Liver (tissue), 9 donors: Measurements from ENCODE around the gene CSAD. TPM values are rescaled to one million over a fixed set of nuclear protein-coding genes. Genes with fewer than 3 reads are reported as not detected.

ENCODE experiments used
- DNase-seq: peaks from one replicate; pipeline ENCODE4 v3.0.0-alpha.2; 2017; ENCODE audit warnings: low spot score
- H3K27ac ChIP-seq, 2 donors: one replicate each; pipeline ENCODE4 v1.7.0; 2013; ENCODE audit warnings: inconsistent platforms in 2 of 2, low read length in 2 of 2, control low read depth in 1 of 2, low read depth in 1 of 2, mild to moderate bottlenecking in 1 of 2
- H3K27me3 ChIP-seq, 4 donors: one replicate each; pipeline versions ENCODE4 v1.6.1 to v1.7.0; 2013; ENCODE audit warnings: low read length in 3 of 4, inconsistent platforms in 1 of 4, mild to moderate bottlenecking in 1 of 4, moderate library complexity in 1 of 4; ENCODE audit not compliant: control insufficient read depth in 4 of 4, insufficient read depth in 4 of 4
- H3K36me3 ChIP-seq, 4 donors: one replicate each; pipeline versions ENCODE4 v1.6.1 to v1.7.0; 2013; ENCODE audit warnings: low read length in 3 of 4, mild to moderate bottlenecking in 3 of 4, low read depth in 1 of 4, moderate library complexity in 1 of 4; ENCODE audit not compliant: control insufficient read depth in 4 of 4, insufficient read depth in 3 of 4
- H3K4me1 ChIP-seq, 4 donors: one replicate each; pipeline versions ENCODE4 v1.6.1 to v1.7.0; 2013; ENCODE audit warnings: low read length in 3 of 4, mild to moderate bottlenecking in 3 of 4, moderate library complexity in 1 of 4; ENCODE audit not compliant: control insufficient read depth in 4 of 4, insufficient read depth in 4 of 4
- H3K4me3 ChIP-seq, 3 donors: one replicate each; pipeline versions ENCODE4 v1.6.1 to v1.7.0; 2013; ENCODE audit warnings: low read length in 3 of 3, control low read depth in 1 of 3, low read depth in 1 of 3, mild to moderate bottlenecking in 1 of 3
- H3K9ac ChIP-seq, 2 donors: one replicate each; pipeline ENCODE4 v1.7.0; 2013; ENCODE audit warnings: low read length in 2 of 2, mild to moderate bottlenecking in 2 of 2, moderate library complexity in 2 of 2, control low read depth in 1 of 2, low read depth in 1 of 2
- H3K9me3 ChIP-seq, 4 donors: one replicate each; pipeline versions ENCODE4 v1.6.1 to v1.7.0; 2013; ENCODE audit warnings: low read length in 3 of 4; ENCODE audit not compliant: control insufficient read depth in 4 of 4
- ATF3 ChIP-seq: IDR thresholded peaks from 2 replicates; pipeline ENCODE4 v1.6.1; 2016; ENCODE audit warnings: antibody characterized with exemption
- CTCF ChIP-seq: fragments of 150-350 bp; IDR thresholded peaks from 2 replicates; pipeline ENCODE4 v1.5.1; 2017; ENCODE audit warnings: improper control_type of control experiment, low read depth, low read length; ENCODE audit not compliant: missing input control
- EGR1 ChIP-seq, 2 donors: IDR thresholded peaks; 2 replicates each; pipeline ENCODE4 v1.6.1; 2016 to 2018; ENCODE audit warnings: antibody characterized with exemption in 2 of 2, low read depth in 2 of 2
- FOXA1 ChIP-seq: IDR thresholded peaks from 2 replicates; pipeline ENCODE4 v1.6.1; 2016; ENCODE audit warnings: antibody characterized with exemption
- FOXA2 ChIP-seq: IDR thresholded peaks from 2 replicates; pipeline ENCODE4 v1.6.1; 2016; ENCODE audit warnings: antibody characterized with exemption
- GABPA ChIP-seq, 2 donors: IDR thresholded peaks in 1 of 2; conservative IDR thresholded peaks in 1 of 2; 2 replicates each; pipeline ENCODE4 v1.6.1; 2016; ENCODE audit warnings: antibody characterized with exemption in 2 of 2, mild to moderate bottlenecking in 1 of 2, moderate library complexity in 1 of 2
- HNF4A ChIP-seq, 2 donors: conservative IDR thresholded peaks; 2 replicates each; pipeline ENCODE4 v1.6.1; 2016; ENCODE audit warnings: antibody characterized with exemption in 2 of 2, mild to moderate bottlenecking in 2 of 2
- HNF4G ChIP-seq: IDR thresholded peaks from 2 replicates; pipeline ENCODE4 v1.6.1; 2016; ENCODE audit warnings: antibody characterized with exemption
- JUND ChIP-seq, 2 donors: IDR thresholded peaks; 2 replicates each; pipeline ENCODE4 v1.6.1; 2016; ENCODE audit warnings: antibody characterized with exemption in 2 of 2
- MAX ChIP-seq: IDR thresholded peaks from 2 replicates; pipeline ENCODE4 v1.6.1; 2016; ENCODE audit warnings: antibody characterized with exemption
- NR2F2 ChIP-seq: IDR thresholded peaks from 2 replicates; pipeline ENCODE4 v1.6.1; 2016; ENCODE audit warnings: antibody characterized with exemption
- RAD21 ChIP-seq, 2 donors: IDR thresholded peaks; 2 replicates each; pipeline ENCODE4 v1.6.1; 2016; ENCODE audit warnings: antibody characterized with exemption in 2 of 2, mild to moderate bottlenecking in 2 of 2
- REST ChIP-seq: IDR thresholded peaks from 2 replicates; pipeline ENCODE4 v1.6.1; 2016; ENCODE audit warnings: antibody characterized with exemption, mild to moderate bottlenecking
- RXRA ChIP-seq, 2 donors: IDR thresholded peaks; 2 replicates each; pipeline ENCODE4 v1.6.1; 2017 to 2018; ENCODE audit warnings: antibody characterized with exemption in 2 of 2, mild to moderate bottlenecking in 1 of 2
- SP1 ChIP-seq: IDR thresholded peaks from 2 replicates; pipeline ENCODE4 v1.6.1; 2018; ENCODE audit warnings: antibody characterized with exemption, mild to moderate bottlenecking
- TAF1 ChIP-seq: conservative IDR thresholded peaks from 2 replicates; pipeline ENCODE4 v1.6.1; 2016; ENCODE audit warnings: antibody characterized with exemption, mild to moderate bottlenecking
- YY1 ChIP-seq: IDR thresholded peaks from 2 replicates; pipeline ENCODE4 v1.6.1; 2016; ENCODE audit warnings: antibody characterized with exemption, mild to moderate bottlenecking
- ZBTB33 ChIP-seq: IDR thresholded peaks from 2 replicates; pipeline ENCODE4 v1.6.1; 2016; ENCODE audit warnings: antibody characterized with exemption
- WGBS: extraction: QIAGEN DNeasy Blood & Tissue Kit; methylation state at CpG from one replicate; pipeline ENCODE4 v1.1.7; 2013; 5-methylcytosine and 5-hydroxymethylcytosine counted together
- polyA plus RNA-seq, 2 donors: library from polyadenylated mRNA; stranded (reverse) in 1 of 2; unstranded in 1 of 2; fragments of 200-250 nt in 1 of 2; fragments of >200 nt in 1 of 2; fragmentation: Nextera tagmentation in 1 of 2; extraction: Ambion mirVana in 1 of 2; gene quantifications; one replicate each; pipeline versions ENCODE4 v1.2.1 to v1.2.3, GENCODE V29; 2013 to 2015
- total RNA-seq, 2 donors: library from RNA; depleted of rRNA; stranded (reverse); fragments of >200 nt; gene quantifications; one replicate each; pipeline ENCODE4 v1.2.3, GENCODE V29; 2014
- donor health status: healthy.
- donor health status: healthy.
- donor health status: healthy.
- donor health status: healthy.
- donor health status: healthy.

The CSAD gene
- total and polyA plus RNA-seq, 4 donors: 4.4 to 41.5 (median 35.1) TPM

GRCh38 chr12:53161119-53161911, 19.4 kb downstream of the CSAD start:
- peak; percentile 58 to 72 for TF ChIP-seq HNF4A (conservative IDR thresholded peaks at IDR 0.05)
- TF ChIP-seq ZBTB33: no peak
- TF ChIP-seq RXRA (IDR thresholded peaks at IDR 0.05): peak; percentile 55 to 70
- Histone ChIP-seq H3K27me3 (no peaks in the 10 kb centered on the region), H3K9ac (no peak overlapping the region), H3K4me1 (peaks cover 12 to 53% (median 53%) of the 10 kb centered on the region in 4 donors), H3K27ac (no peak overlapping the region), H3K4me3 (no peak overlapping the region), H3K9me3 (no peaks in the 10 kb centered on the region), H3K36me3 (peaks cover 0 to 3% (median 1%) of the 10 kb centered on the region in 4 donors)
- 43% methylated on average over 8 of the region's 8 CpGs for WGBS
- no peak for DNase-seq

- 55% methylated on average over 2 of the region's 2 CpGs for WGBS
- no peaks in the 10 kb centered on the region for H3K9me3 ChIP-seq
- H3K4me3 ChIP-seq: no peak overlapping the region
- peaks cover 12 to 53% (median 52%) of the 10 kb centered on the region in 4 donors for H3K4me1 ChIP-seq
- TF ChIP-seq NR2F2 (no peak), RAD21 (IDR thresholded peaks at IDR 0.05) (no peak), GABPA (IDR thresholded peaks at IDR 0.05 in 1 of 2, conservative IDR thresholded peaks at IDR 0.05 in 1 of 2) (no peak), FOXA2 (no peak), ATF3 (no peak), REST (no peak), YY1 (no peak), EGR1 (IDR thresholded peaks at IDR 0.05; ENCODE audit: low read depth in 2 of 2) (no peak), JUND (IDR thresholded peaks at IDR 0.05) (no peak), HNF4G (no peak), ZBTB33 (no peak), MAX (no peak), FOXA1 (no peak), CTCF (no peak), TAF1 (no peak), RXRA (IDR thresholded peaks at IDR 0.05) (no peak), SP1 (no peak), HNF4A (conservative IDR thresholded peaks at IDR 0.05) (no peak)
- peaks cover 0 to 2% (median 0%) of the 10 kb centered on the region in 4 donors for H3K36me3 ChIP-seq
- no peaks in the 10 kb centered on the region for H3K27me3 ChIP-seq
- H3K27ac ChIP-seq: no peak overlapping the region
- DNase-seq: no peak
- no peak overlapping the region for H3K9ac ChIP-seq
Observed at GRCh38 chr12:53160673-53161072, 20.1 kb downstream of the CSAD start.
